Renal cortical epithelial cell (primary cell): Measurements from ENCODE around the gene SLC35G1. TPM values are rescaled to one million over a fixed set of nuclear protein-coding genes. Genes with fewer than 3 reads are reported as not detected.

Experiments
- total RNA-seq: library from RNA; depleted of rRNA; stranded (reverse); fragments of >200 nt; gene quantifications from 2 replicates; pipeline ENCODE4 v1.2.3, GENCODE V29; 2014

The SLC35G1 gene
- total RNA-seq, 1 donor from 2014 or later = 10.3 TPM

Other genes starting within 250 kb of the SLC35G1 start
- gene FRA10AC1, start 191.4 kb upstream of the SLC35G1 start, total RNA-seq = 1.0 and 14.8 TPM in 2 replicates
- not detected in 2 replicates for gene LGI1, start 136.0 kb upstream of the SLC35G1 start, total RNA-seq
- 1.4 and 4.4 TPM in 2 replicates for gene PLCE1, start 100.0 kb downstream of the SLC35G1 start, total RNA-seq